Retinal pigment epithelial cell (primary cell): ENCODE results near the gene PHEX.
A peak's percentile ranks its signal among the peaks of the same experiment; 100 is the strongest.

ENCODE experiments used
- DNase-seq: peaks from one replicate; pipeline ENCODE4 v3.0.0-alpha.2; 2010; ENCODE audit warnings: low read depth
- H3K4me3 ChIP-seq: 2 replicates; pipeline ENCODE4 v1.5.1; 2011; ENCODE audit warnings: mild to moderate bottlenecking, low read length, control low read depth, moderate library complexity
- TF ChIP-seq, protein P1 (sequence below): conservative IDR thresholded peaks from 2 replicates; pipeline ENCODE4 v1.5.1; 2011; ENCODE audit warnings: low read depth, low read length, control low read depth, inconsistent platforms

The PHEX gene

DNA sequence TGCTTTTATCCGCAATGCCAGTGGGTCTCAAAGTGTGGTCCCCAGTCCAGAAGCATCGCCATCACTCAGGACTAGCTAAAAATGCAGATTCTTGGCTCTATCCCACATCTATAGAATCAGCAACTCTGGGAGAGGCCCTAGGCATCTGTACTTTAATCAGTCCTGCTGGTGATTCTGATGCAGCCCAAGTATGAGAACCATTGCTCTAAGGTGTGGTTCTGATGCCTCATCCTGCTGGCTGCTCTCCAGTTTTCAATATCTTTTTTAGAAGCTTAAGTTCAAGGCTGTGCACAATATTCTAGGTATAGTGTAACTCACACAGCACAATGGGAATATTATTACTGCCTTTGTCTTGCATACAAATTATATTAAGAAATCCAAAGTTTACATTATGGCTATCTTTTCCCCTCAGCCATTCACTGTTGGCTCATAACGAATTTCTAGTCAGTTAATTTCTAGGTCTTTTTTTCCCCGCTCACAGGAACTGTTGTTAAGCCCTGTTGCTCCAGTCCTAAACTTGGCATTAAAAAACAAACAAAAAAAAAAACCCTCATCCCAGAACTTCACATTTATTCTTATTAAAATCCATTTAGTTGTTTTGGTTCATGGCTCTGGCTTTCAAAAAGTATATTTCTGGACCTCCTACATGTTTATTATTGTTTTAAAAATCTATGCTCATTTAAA, 109.1 kb downstream of the PHEX start:
- TF ChIP-seq, protein P1, sequence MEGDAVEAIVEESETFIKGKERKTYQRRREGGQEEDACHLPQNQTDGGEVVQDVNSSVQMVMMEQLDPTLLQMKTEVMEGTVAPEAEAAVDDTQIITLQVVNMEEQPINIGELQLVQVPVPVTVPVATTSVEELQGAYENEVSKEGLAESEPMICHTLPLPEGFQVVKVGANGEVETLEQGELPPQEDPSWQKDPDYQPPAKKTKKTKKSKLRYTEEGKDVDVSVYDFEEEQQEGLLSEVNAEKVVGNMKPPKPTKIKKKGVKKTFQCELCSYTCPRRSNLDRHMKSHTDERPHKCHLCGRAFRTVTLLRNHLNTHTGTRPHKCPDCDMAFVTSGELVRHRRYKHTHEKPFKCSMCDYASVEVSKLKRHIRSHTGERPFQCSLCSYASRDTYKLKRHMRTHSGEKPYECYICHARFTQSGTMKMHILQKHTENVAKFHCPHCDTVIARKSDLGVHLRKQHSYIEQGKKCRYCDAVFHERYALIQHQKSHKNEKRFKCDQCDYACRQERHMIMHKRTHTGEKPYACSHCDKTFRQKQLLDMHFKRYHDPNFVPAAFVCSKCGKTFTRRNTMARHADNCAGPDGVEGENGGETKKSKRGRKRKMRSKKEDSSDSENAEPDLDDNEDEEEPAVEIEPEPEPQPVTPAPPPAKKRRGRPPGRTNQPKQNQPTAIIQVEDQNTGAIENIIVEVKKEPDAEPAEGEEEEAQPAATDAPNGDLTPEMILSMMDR, result no peak
- no peak for DNase-seq
- no peak overlapping the region for H3K4me3 ChIP-seq

DNA sequence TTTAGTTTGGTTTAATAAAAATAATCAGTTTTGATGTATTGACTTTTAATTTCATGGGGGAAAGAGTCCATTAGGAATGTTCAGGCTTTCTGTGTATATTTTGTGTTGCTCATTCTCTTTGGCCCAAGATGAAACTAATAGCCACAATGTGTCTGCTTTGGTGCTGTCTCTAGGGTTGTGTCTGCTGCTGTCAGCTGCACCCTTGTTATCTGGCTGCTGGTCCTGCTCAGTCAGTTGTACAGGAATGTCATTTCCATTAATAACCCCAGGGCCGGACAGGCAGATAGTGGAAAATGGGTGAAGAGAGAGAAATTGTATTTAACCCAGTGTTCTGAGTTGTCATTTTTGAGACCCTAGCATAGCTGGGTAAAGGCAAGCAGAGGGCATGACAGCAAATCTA, 115.1 kb downstream of the PHEX start:
- no peak overlapping the region for H3K4me3 ChIP-seq
- TF ChIP-seq, protein P1, result no peak
- DNase-seq, result no peak

DNA sequence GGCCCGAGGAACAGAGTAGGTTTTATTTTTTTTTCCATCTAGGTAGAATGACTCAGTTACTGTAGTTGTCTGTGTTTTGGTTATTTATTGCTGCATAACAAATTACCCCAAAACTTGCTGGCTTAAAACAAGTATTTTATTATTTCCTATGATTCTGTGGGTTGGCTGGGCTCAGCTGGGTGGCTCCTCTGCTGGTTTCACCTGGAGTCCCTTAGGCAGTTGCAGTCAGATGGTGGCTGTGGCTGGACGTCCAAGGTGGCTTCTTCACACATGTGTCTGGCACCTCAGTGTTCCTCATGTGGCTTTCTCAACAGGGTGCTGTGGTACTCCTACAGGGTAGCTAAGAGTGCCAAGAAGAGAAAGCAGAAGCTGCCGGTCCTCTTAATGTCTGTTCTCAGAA, 115.8 kb downstream of the PHEX start:
- DNase-seq, result no peak
- TF ChIP-seq, protein P1, result no peak
- no peak overlapping the region for H3K4me3 ChIP-seq

DNA sequence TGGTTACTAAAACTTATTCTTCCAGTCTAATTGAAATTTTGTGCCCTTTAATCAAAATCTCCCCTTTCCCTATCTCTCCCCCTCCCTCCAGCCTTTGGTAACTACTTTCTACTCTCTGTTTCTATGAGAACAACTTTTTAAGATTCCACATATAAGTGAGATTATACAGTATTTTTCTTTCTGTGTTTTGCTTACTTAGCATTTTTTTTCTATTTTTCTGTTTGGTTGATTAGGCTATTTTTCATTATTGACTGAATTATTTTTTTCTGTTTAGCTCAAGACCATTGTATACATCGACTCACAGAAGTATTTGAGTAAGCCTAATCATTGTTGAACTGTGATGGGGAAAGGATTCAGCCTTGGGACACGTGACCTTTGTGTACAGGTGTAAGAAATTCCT, 116.4 kb downstream of the PHEX start:
- TF ChIP-seq, protein P1, result no peak
- no peak for DNase-seq
- no peak overlapping the region for H3K4me3 ChIP-seq

DNA sequence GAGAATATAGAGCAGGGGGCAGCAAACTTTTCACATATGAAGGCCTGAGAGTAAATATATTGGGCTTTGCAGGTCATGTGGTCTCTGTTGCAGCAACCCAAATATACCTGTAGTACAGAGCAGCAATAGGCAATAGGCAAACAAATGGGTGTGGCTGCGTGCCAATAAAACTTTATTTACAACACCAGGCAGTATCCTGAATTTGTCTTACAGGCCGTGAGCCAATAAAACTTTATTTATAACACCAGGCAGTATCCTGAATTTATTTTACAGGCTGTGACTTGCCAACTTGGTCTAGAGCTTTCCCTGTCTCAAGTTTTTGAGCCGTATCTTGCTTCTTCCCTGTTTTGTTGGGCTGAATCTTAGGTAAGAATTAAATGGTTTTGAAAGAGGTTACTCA, 118.2 kb downstream of the PHEX start:
- DNase-seq, result no peak
- TF ChIP-seq, protein P1, result no peak
- no peak overlapping the region for H3K4me3 ChIP-seq

DNA sequence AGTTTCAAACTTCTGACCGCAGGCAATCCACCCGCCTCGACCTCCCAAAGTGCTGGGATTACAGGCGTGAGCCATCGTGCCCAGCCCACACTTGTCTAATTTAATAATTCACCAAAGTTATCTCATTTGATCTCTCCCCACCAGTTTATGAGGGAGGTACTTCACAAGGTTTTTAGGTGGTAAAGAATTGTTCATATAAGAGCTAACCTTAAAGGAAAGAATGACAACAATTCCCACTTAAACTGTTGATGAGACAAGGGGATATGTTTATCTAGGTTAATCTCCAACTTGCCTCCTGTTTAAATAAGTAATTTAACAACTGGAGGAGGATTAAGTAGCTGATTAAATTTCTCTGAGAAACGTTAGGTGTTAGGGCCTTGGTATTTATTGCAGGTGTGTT, 123.0 kb downstream of the PHEX start:
- TF ChIP-seq, protein P1, result no peak
- DNase-seq, result no peak
- H3K4me3 ChIP-seq, result no peak overlapping the region

DNA sequence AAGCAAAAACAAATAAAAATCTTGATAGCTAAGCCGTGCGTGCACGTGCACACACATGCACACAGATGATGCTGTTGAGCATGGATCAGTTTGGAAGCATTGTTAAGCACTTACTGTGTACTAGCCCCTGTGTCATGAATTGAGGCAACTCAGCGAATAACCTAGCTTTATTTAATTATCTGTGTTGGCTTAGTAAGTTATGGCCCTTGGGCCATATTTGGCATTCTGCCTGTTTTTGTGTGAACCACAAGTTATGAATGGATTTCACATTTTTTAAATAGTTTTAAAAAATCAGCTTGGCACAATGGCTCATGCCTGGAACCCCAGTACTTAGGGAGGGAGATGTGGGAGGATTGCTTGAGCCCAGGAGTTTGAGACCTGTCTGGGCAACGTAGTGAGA, 126.9 kb downstream of the PHEX start:
- DNase-seq, result peak; percentile 78
- H3K4me3 ChIP-seq, result no peak overlapping the region
- TF ChIP-seq, protein P1, result no peak
